Spinal cord (tissue), 10 donors: ENCODE measurements around the gene ATAD3B. TPM values are rescaled to one million over a fixed set of nuclear protein-coding genes. Genes with fewer than 3 reads are reported as not detected.
"Not testable (repeated sequence)": the region's sequence is repeated elsewhere in the genome, so short reads cannot be mapped to it uniquely, and the experiment has no call there.

ENCODE experiments used
- DNase-seq, 6 donors: peaks; one replicate each; pipeline versions ENCODE4 v3.0.0 to v3.0.0-alpha.2; 2013 to 2015; ENCODE audit warnings: low spot score in 6 of 6, low read depth in 4 of 6
- H3K27ac ChIP-seq: one replicate; pipeline ENCODE4 v1.5.1; 2013; ENCODE audit warnings: low read depth, low read length, control low read depth
- H3K27me3 ChIP-seq: one replicate; pipeline ENCODE4 v1.6.1; 2013; ENCODE audit warnings: low read length; ENCODE audit not compliant: control insufficient read depth, insufficient read depth
- H3K36me3 ChIP-seq: one replicate; pipeline ENCODE4 v1.6.1; 2013; ENCODE audit warnings: low read length; ENCODE audit not compliant: control insufficient read depth, insufficient read depth
- H3K4me1 ChIP-seq: one replicate; pipeline ENCODE4 v1.6.1; 2013; ENCODE audit warnings: low read length; ENCODE audit not compliant: control insufficient read depth, insufficient read depth
- H3K4me3 ChIP-seq: one replicate; pipeline ENCODE4 v1.5.1; 2013; ENCODE audit warnings: low read depth, low read length, control low read depth
- H3K9me3 ChIP-seq: one replicate; pipeline ENCODE4 v1.6.1; 2013; ENCODE audit warnings: low read length; ENCODE audit not compliant: control insufficient read depth, insufficient read depth
- WGBS: methylation state at CpG from one replicate; pipeline ENCODE4 v1.1.5; 2013; ENCODE audit warnings: missing lambda C conversion rate; ENCODE audit not compliant: insufficient coverage; 5-methylcytosine and 5-hydroxymethylcytosine counted together
- polyA plus RNA-seq, 2 donors: library from polyadenylated mRNA; unstranded; fragments of 120-200 nt; gene quantifications; one replicate each; pipeline ENCODE4 v1.2.1, GENCODE V29; 2013; ENCODE audit not compliant: insufficient read length in 2 of 2
- total RNA-seq, 2 donors: library from RNA; depleted of rRNA in 1 of 2; stranded (reverse); fragments of 120-200 nt in 1 of 2; fragments of >200 nt in 1 of 2; gene quantifications; one replicate each; pipeline versions ENCODE4 v1.2.3 to v1.2.4, GENCODE V29; 2013 to 2014
- donor health status: healthy.

Gene ATAD3B
- total and polyA plus RNA-seq, 4 donors = 9.8 to 37.8 (median 19.1) TPM

- peaks cover 73% of the 10 kb centered on the region for H3K36me3 ChIP-seq
- H3K4me3 ChIP-seq, H3K9me3 ChIP-seq, H3K27ac ChIP-seq, DNase-seq, H3K27me3 ChIP-seq, H3K4me1 ChIP-seq: not testable (repeated sequence)
- WGBS = 95% methylated on average over 6 of the region's 19 CpGs
Measured at GRCh38 chr1:1518621-1519007, 47.0 kb downstream of the ATAD3B start.

- WGBS = 97% methylated on average over 35 of the region's 51 CpGs
- peaks cover 78% of the 10 kb centered on the region for H3K36me3 ChIP-seq
- H3K27me3 ChIP-seq, H3K4me1 ChIP-seq, H3K9me3 ChIP-seq, DNase-seq, H3K27ac ChIP-seq, H3K4me3 ChIP-seq: not testable (repeated sequence)
Measured at GRCh38 chr1:1519805-1520505, 48.4 kb downstream of the ATAD3B start.

DNA sequence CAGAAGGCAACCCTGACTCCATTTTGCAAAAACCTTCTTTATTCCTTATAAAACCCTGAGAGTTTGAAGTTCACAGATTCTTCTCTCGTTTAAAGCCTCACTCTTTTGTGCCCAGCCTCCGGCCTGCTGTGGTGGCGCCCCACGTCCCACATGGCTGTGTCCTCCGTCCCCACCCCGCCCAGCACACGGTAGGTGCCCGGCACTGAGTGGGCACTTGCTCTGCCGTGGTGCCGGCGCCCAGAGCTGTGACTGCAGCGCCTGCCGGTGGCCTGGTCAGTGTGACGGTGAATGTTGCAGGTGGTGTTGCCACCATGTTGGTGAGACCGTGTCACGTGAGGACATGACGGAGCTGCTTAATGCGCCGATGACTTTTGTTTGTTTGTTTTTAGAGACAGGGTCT is 49.8 kb downstream of the ATAD3B start:
- H3K27ac ChIP-seq = no peak overlapping the region
- H3K4me3 ChIP-seq = no peak overlapping the region
- no peak for DNase-seq
- H3K27me3 ChIP-seq = no peaks in the 10 kb centered on the region
- H3K9me3 ChIP-seq = no peaks in the 10 kb centered on the region
- 93% methylated on average over 19 of the region's 19 CpGs for WGBS
- peaks cover 80% of the 10 kb centered on the region for H3K36me3 ChIP-seq
- no peaks in the 10 kb centered on the region for H3K4me1 ChIP-seq

DNA sequence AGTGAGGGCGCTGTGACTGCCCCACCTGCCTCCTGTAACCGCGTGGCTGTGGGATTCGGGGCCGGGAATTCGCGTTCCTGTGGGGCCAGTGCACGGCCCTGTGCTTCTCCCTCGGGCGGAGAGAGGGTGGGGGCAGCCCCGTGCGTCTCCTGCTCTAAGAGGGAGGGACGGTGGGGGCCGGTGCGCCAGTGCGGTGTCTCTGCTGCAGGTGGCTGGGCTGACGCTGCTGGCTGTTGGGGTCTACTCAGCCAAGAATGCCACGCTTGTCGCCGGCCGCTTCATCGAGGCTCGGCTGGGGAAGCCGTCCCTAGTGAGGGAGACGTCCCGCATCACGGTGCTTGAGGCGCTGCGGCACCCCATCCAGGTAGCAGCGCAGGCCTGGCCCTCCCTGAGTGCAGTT is 51.0 kb downstream of the ATAD3B start:
- not testable (repeated sequence) for H3K4me1 ChIP-seq, DNase-seq, H3K27ac ChIP-seq, H3K9me3 ChIP-seq, H3K4me3 ChIP-seq, H3K27me3 ChIP-seq
- peaks cover 83% of the 10 kb centered on the region for H3K36me3 ChIP-seq
- WGBS = 91% methylated on average over 24 of the region's 30 CpGs

- H3K4me1 ChIP-seq, H3K27me3 ChIP-seq, H3K9me3 ChIP-seq, H3K4me3 ChIP-seq, H3K27ac ChIP-seq, DNase-seq: not testable (repeated sequence)
- WGBS = 96% methylated on average over 19 of the region's 31 CpGs
- H3K36me3 ChIP-seq = peaks cover 82% of the 10 kb centered on the region
Measured at GRCh38 chr1:1523226-1523625, 51.7 kb downstream of the ATAD3B start.

DNA sequence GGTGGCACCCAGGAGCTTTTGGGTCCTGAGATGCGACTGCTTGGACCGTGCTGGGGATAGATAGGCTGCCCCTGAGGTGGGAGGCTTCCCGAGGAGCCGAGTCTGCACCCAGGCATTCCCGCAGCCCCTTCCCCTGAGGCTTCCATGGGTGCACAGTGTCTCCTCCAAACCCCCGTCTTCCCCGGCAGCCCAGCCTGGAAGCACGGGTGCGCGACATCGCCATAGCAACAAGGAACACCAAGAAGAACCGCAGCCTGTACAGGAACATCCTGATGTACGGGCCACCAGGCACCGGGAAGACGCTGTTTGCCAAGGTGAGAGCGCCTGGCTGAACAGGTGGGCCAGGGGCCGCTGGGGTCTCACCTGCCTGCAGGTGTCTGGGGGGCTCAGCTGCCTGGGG is 52.1 kb downstream of the ATAD3B start:
- DNase-seq = not testable (repeated sequence)

GRCh38 chr1:1524750-1525383 is 53.3 kb downstream of the ATAD3B start:
- not testable (repeated sequence) for H3K27ac ChIP-seq

More for the DNA sequence above, 52.1 kb downstream of the ATAD3B start:
- not testable (repeated sequence) for H3K9me3 ChIP-seq, H3K27ac ChIP-seq, H3K4me3 ChIP-seq, H3K27me3 ChIP-seq, H3K4me1 ChIP-seq
- H3K36me3 ChIP-seq = peaks cover 82% of the 10 kb centered on the region
- WGBS = 71% methylated on average over 15 of the region's 17 CpGs

DNA sequence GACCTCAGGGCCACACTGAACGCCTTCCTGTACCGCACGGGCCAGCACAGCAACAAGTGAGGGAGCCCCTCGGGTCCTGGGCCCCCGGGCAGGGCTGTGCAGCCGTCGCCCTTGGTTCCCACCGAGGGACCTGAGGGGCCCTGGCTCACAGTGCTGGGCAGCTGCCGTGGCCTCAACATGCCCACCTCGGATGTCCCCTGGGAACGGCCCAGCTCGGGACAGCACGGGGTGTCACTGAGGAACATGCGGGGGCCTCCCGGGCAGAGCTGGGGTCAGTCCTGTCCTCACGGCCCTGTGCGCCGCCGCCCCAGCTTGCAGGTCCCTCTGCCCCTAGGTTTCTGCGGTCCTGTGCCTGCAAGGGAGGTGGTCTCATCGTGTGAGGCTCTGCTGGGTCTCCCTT is 54.9 kb downstream of the ATAD3B start:
- 96% methylated on average over 6 of the region's 21 CpGs for WGBS
- not testable (repeated sequence) for H3K27me3 ChIP-seq
- peaks cover 77% of the 10 kb centered on the region for H3K36me3 ChIP-seq

More at GRCh38 chr1:1524750-1525383, 53.3 kb downstream of the ATAD3B start:
- WGBS = 96% methylated on average over 22 of the region's 30 CpGs
- not testable (repeated sequence) for H3K4me3 ChIP-seq, H3K4me1 ChIP-seq, H3K27me3 ChIP-seq, DNase-seq, H3K9me3 ChIP-seq
- peaks cover 88% of the 10 kb centered on the region for H3K36me3 ChIP-seq

GRCh38 chr1:1527092-1527816 is 55.7 kb downstream of the ATAD3B start:
- Histone ChIP-seq H3K36me3 (peaks cover 74% of the 10 kb centered on the region), H3K9me3 (peaks cover 1% of the 10 kb centered on the region), H3K4me3 (no peak overlapping the region), H3K27ac (no peak overlapping the region), H3K4me1 (no peaks in the 10 kb centered on the region), H3K27me3 (no peaks in the 10 kb centered on the region)
- 88% methylated on average over 30 of the region's 31 CpGs for WGBS
- no peak for DNase-seq

More for the DNA sequence above, 54.9 kb downstream of the ATAD3B start:
- not testable (repeated sequence) for H3K9me3 ChIP-seq, H3K4me3 ChIP-seq, H3K4me1 ChIP-seq, H3K27ac ChIP-seq, DNase-seq
